ENCODE results near the gene JPT2.

GRCh38 chr16:1634541-1634940, 43.5 kb upstream of the JPT2 start:
- TF ChIP-seq E2F1 (CRISPR knock-in tag; IDR thresholded peaks at IDR 0.05) (no peak), CTCF (IDR thresholded peaks at IDR 0.05) (no peak), CREB1 (CRISPR knock-in tag; IDR thresholded peaks at IDR 0.05) (no peak), FOXP4 (CRISPR knock-in tag; IDR thresholded peaks at IDR 0.05) (no peak), MAX (CRISPR knock-in tag; IDR thresholded peaks at IDR 0.05) (no peak), FOXJ3 (CRISPR knock-in tag; IDR thresholded peaks at IDR 0.05; ENCODE audit: borderline replicate concordance) (no peak), ZNF121 (CRISPR knock-in tag; IDR thresholded peaks at IDR 0.05) (no peak), ZNF416 (CRISPR knock-in tag; IDR thresholded peaks at IDR 0.05) (no peak), IRF1 (CRISPR knock-in tag; IDR thresholded peaks at IDR 0.05) (no peak), ATF6 (CRISPR knock-in tag; IDR thresholded peaks at IDR 0.05) (no peak), FOXP1 (CRISPR knock-in tag; IDR thresholded peaks at IDR 0.05; ENCODE audit: borderline replicate concordance) (no peak), ATF3 (CRISPR knock-in tag; conservative IDR thresholded peaks at IDR 0.05) (no peak), HMGA2 (CRISPR knock-in tag; IDR thresholded peaks at IDR 0.05) (no peak)

All from WTC11 (cell line).